ENCODE results near the gene FOXP1.

DNA sequence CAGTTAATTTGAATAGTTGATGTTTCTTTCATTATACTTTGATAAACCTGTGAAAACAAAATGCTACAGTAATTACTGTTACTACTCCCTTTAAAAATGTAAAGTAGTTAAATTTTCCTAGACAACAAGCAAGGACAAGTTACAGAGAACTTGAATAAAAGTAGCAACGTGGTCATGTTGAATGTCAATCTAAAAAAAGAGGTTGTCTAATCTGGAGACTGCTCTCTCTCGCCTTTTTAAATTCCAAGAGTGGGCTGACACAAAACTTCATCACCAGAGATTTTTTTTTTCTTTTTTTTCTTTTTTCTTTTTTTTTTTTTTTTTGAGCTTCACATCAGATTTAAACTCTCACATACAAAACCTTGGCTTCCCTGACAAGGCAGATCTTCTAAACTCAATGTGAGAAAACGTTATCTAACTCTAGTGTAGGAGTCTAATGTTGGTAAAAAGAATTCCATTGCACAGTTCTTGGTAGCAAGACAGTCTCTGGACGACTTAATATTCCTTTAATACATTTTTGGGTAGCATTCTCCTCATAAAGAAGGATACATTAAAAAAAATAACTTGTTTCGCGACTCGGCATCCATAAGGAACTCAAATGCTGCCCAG, 4.1 kb downstream of the FOXP1 start:
- TF ChIP-seq, protein P1, sequence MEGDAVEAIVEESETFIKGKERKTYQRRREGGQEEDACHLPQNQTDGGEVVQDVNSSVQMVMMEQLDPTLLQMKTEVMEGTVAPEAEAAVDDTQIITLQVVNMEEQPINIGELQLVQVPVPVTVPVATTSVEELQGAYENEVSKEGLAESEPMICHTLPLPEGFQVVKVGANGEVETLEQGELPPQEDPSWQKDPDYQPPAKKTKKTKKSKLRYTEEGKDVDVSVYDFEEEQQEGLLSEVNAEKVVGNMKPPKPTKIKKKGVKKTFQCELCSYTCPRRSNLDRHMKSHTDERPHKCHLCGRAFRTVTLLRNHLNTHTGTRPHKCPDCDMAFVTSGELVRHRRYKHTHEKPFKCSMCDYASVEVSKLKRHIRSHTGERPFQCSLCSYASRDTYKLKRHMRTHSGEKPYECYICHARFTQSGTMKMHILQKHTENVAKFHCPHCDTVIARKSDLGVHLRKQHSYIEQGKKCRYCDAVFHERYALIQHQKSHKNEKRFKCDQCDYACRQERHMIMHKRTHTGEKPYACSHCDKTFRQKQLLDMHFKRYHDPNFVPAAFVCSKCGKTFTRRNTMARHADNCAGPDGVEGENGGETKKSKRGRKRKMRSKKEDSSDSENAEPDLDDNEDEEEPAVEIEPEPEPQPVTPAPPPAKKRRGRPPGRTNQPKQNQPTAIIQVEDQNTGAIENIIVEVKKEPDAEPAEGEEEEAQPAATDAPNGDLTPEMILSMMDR (IDR thresholded peaks at IDR 0.05): no peak
- TF ChIP-seq EZH2 (IDR thresholded peaks at IDR 0.05; ENCODE audit: borderline replicate concordance, insufficient read depth, low read depth, low read length, poor library complexity, severe bottlenecking): no peak

Data from B cell (primary cell).